ENCODE measurements around the gene RIC1. TPM values are rescaled to one million over a fixed set of nuclear protein-coding genes. Genes with fewer than 3 reads are reported as not detected.

RIC1 gene
- total RNA-seq, 1 experiment from 2014 or later, result 25.5 TPM

GRCh38 chr9:5787220-5787619 is 158.3 kb downstream of the RIC1 start:
- TF ChIP-seq SIN3A (IDR thresholded peaks at IDR 0.05; ENCODE audit: low read depth), result no peak
- no peak for TF ChIP-seq ZBTB33 (IDR thresholded peaks at IDR 0.05; ENCODE audit: extremely low read depth, insufficient replicate concordance, low read length)
- no peak for TF ChIP-seq CTCF (IDR thresholded peaks at IDR 0.05 in 2 of 3, conservative IDR thresholded peaks at IDR 0.05 in 1 of 3; ENCODE audit: borderline replicate concordance in 1 of 3, insufficient read depth in 1 of 3, low read depth in 2 of 3, low read length in 2 of 3)
- no peak for TF ChIP-seq JUND (IDR thresholded peaks at IDR 0.05)
- TF ChIP-seq EZH2phosphoT487 (IDR thresholded peaks at IDR 0.05; ENCODE audit: borderline replicate concordance), result no peak
- TF ChIP-seq SP1 (IDR thresholded peaks at IDR 0.05; ENCODE audit: low read depth), result no peak
- TF ChIP-seq SRF (IDR thresholded peaks at IDR 0.05; ENCODE audit: low read depth), result no peak
- no peak for TF ChIP-seq EZH2 (IDR thresholded peaks at IDR 0.05)
- no peak for TF ChIP-seq POLR2AphosphoS5 (IDR thresholded peaks at IDR 0.05; ENCODE audit: low read depth, low read length)
- TF ChIP-seq CBX3 (IDR thresholded peaks at IDR 0.05; ENCODE audit: low read depth), result no peak
- TF ChIP-seq CEBPB (IDR thresholded peaks at IDR 0.05; ENCODE audit: low read depth), result no peak
- no peak for TF ChIP-seq ATF3 (IDR thresholded peaks at IDR 0.05)
- TF ChIP-seq ZNF274 (IDR thresholded peaks at IDR 0.05; ENCODE audit: low read depth, low read length), result no peak
- ChIA-PET CTCF (no interaction called here), RAD21 (ENCODE audit: low non-redundant PET in 1 of 2, low total read pairs in 2 of 2, uncharacterized antibody in 2 of 2, unreplicated experiment in 2 of 2) (no interaction called here), POLR2A (no interaction called here)
- intact Hi-C loops (cut with micrococcal nuclease), result no loop called here
- Histone ChIP-seq H3K4me1 (ENCODE audit: control insufficient read depth in 1 of 2, insufficient read depth in 2 of 2, low read length in 2 of 2) (peaks cover 0 to 7% of the 10 kb centered on the region in 2 experiments; a peak in 1 of 4 replicates), H3K36me3 (ENCODE audit: control insufficient read depth in 1 of 2, insufficient read depth in 2 of 2, low read length in 2 of 2) (peaks cover 5 to 17% of the 10 kb centered on the region in 2 experiments), H4K20me1 (ENCODE audit: insufficient read depth) (no peaks in the 10 kb centered on the region), H3K27ac (ENCODE audit: low read depth, low read length) (no peak overlapping the region), H3K9me3 (ENCODE audit: control insufficient read depth in 1 of 2, insufficient read depth in 1 of 2, low read depth in 1 of 2, low read length in 2 of 2) (no peaks in the 10 kb centered on the region), H3K4me3 (replicated peaks in 1 of 2; ENCODE audit: low read depth in 1 of 2, low read length in 2 of 2) (no peak overlapping the region), H3K9me2 (ENCODE audit: insufficient read depth) (no peaks in the 10 kb centered on the region), H3K79me2 (ENCODE audit: insufficient read depth, low read length) (no peaks in the 10 kb centered on the region; the same call in 1 of the 2 replicates), H3K9ac (ENCODE audit: low read length) (no peak overlapping the region), H2AFZ (ENCODE audit: low read depth, low read length, poor library complexity, severe bottlenecking) (no peak overlapping the region), H3K4me2 (ENCODE audit: low read length) (no peak overlapping the region), H3K27me3 (ENCODE audit: insufficient read depth, low read length) (no peaks in the 10 kb centered on the region)
- DNase-seq (ENCODE audit: low read depth, low spot score), result no peak
- ATAC-seq, result no peak
- no TSS peak for BruUV-seq (replicated peaks)

Measured in HCT116 (cell line).